Natural killer cell (primary cell): ENCODE results near the gene RAMACL. TPM values are rescaled to one million over a fixed set of nuclear protein-coding genes. Genes with fewer than 3 reads are reported as not detected.

Experiments
- ATAC-seq, 3 donors: fragments of 150-1000 bp in 2 of 3; fragments of 200-7000 bp in 1 of 3; cut with Tn5 transposase; 1 replicate in 1 of 3; 2 replicates in 2 of 3; pipeline ENCODE4 v1.10.0; 2021; ENCODE audit warnings: mild to moderate bottlenecking in 2 of 3, moderate library complexity in 2 of 3
- DNase-seq, 2 donors: peaks; one replicate each; pipeline versions ENCODE4 v3.0.0 to v3.0.0-alpha.2; 2013 to 2021; ENCODE audit warnings: mixed read lengths in 1 of 2
- H3K27ac ChIP-seq: one replicate; pipeline ENCODE4 v1.5.1; 2013; ENCODE audit warnings: mild to moderate bottlenecking, low read length
- H3K27me3 ChIP-seq: one replicate; pipeline ENCODE4 v1.6.1; 2013; ENCODE audit warnings: low read length; ENCODE audit not compliant: control insufficient read depth, insufficient read depth
- H3K36me3 ChIP-seq: one replicate; pipeline ENCODE4 v1.6.1; 2013; ENCODE audit warnings: low read length; ENCODE audit not compliant: control insufficient read depth, insufficient read depth
- H3K4me1 ChIP-seq: one replicate; pipeline ENCODE4 v1.6.1; 2013; ENCODE audit warnings: low read length; ENCODE audit not compliant: control insufficient read depth, insufficient read depth
- H3K4me3 ChIP-seq: one replicate; pipeline ENCODE4 v1.5.1; 2013; ENCODE audit warnings: low read length
- H3K9me3 ChIP-seq: one replicate; pipeline ENCODE4 v1.6.1; 2013; ENCODE audit warnings: low read length; ENCODE audit not compliant: control insufficient read depth, insufficient read depth
- H3K27ac Mint-ChIP-seq, 2 donors: one replicate each; pipeline ENCODE4 v1.8.0; 2022; ENCODE audit warnings: mild to moderate bottlenecking in 2 of 2, mixed read lengths in 2 of 2, moderate library complexity in 1 of 2
- H3K27me3 Mint-ChIP-seq, 2 donors: one replicate each; pipeline ENCODE4 v1.8.0; 2022; ENCODE audit warnings: low read depth in 2 of 2, mixed read lengths in 2 of 2
- H3K36me3 Mint-ChIP-seq: one replicate; pipeline ENCODE4 v1.8.0; 2022; ENCODE audit warnings: mixed read lengths
- H3K4me1 Mint-ChIP-seq, 2 donors: one replicate each; pipeline ENCODE4 v1.8.0; 2022; ENCODE audit warnings: mixed read lengths in 2 of 2
- H3K4me3 Mint-ChIP-seq: one replicate; pipeline ENCODE4 v1.8.0; 2022; ENCODE audit warnings: mild to moderate bottlenecking, moderate library complexity, mixed read lengths
- H3K9me3 Mint-ChIP-seq, 2 donors: one replicate each; pipeline ENCODE4 v1.8.0; 2022; ENCODE audit warnings: mixed read lengths in 2 of 2
- WGBS: methylation state at CpG from one replicate; pipeline ENCODE4 v1.1.7; 2013; ENCODE audit warnings: missing lambda C conversion rate; ENCODE audit not compliant: insufficient coverage; 5-methylcytosine and 5-hydroxymethylcytosine counted together
- intact Hi-C: fragments of 100-400 bp; cut with micrococcal nuclease; formaldehyde crosslinking; loops from one replicate; pipeline ENCODE4 v1.14.2; 2022
- total RNA-seq, 4 donors: library from RNA; stranded (reverse); fragments of 120-200 nt in 1 of 4; gene quantifications; one replicate each; pipeline versions ENCODE4 v1.2.3 to v1.2.4, GENCODE V29; 2013 to 2022
- TF ChIP-seq, protein P1 (sequence below): fragments of 200-600 bp; IDR thresholded peaks from one replicate; pipeline ENCODE4 v1.8.0; 2022; ENCODE audit warnings: antibody characterized with exemption

RAMACL gene
- total RNA-seq, 3 donors from 2014 or later (not counting 1 experiment from before 2014, with no cell fraction given): 0.68 to 5.6 (median 1.1) TPM

DNA sequence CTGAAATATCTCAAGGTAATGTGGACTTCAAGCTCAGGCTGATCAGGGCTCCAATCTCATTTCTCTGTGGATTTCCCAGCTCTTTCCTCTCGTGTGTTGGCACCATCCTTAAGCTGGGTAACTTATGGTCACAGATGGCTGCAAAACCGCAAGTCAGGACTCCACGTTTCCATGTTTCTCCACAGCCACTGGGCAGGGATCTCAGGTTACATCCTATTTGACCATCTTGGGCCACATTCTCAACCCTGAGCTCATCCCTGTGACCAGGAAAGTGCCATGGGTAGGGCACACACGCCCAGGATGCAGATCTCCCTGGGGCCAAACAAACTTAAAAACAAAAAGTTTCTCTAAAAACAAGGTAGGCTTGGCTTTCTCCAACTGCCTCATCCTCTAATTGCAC is 25.2 kb upstream of the RAMACL start:
- Histone ChIP-seq H3K36me3 (no peaks in the 10 kb centered on the region), H3K27ac (no peak overlapping the region), H3K9me3 (no peaks in the 10 kb centered on the region), H3K4me1 (no peaks in the 10 kb centered on the region), H3K4me3 (no peak overlapping the region), H3K27me3 (no peaks in the 10 kb centered on the region)
- TF ChIP-seq, protein P1, sequence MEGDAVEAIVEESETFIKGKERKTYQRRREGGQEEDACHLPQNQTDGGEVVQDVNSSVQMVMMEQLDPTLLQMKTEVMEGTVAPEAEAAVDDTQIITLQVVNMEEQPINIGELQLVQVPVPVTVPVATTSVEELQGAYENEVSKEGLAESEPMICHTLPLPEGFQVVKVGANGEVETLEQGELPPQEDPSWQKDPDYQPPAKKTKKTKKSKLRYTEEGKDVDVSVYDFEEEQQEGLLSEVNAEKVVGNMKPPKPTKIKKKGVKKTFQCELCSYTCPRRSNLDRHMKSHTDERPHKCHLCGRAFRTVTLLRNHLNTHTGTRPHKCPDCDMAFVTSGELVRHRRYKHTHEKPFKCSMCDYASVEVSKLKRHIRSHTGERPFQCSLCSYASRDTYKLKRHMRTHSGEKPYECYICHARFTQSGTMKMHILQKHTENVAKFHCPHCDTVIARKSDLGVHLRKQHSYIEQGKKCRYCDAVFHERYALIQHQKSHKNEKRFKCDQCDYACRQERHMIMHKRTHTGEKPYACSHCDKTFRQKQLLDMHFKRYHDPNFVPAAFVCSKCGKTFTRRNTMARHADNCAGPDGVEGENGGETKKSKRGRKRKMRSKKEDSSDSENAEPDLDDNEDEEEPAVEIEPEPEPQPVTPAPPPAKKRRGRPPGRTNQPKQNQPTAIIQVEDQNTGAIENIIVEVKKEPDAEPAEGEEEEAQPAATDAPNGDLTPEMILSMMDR: no peak
- Mint-ChIP-seq H3K27me3 (peaks cover 0 to 4% of the 10 kb centered on the region in 2 donors), H3K9me3 (no peaks in the 10 kb centered on the region), H3K4me3 (no peak overlapping the region), H3K27ac (no peak overlapping the region), H3K36me3 (no peaks in the 10 kb centered on the region), H3K4me1 (no peaks in the 10 kb centered on the region)
- intact Hi-C loops: no loop called here
- DNase-seq: no peak
- WGBS: 93% methylated on average over 4 of the region's 4 CpGs
- ATAC-seq: no peak

DNA sequence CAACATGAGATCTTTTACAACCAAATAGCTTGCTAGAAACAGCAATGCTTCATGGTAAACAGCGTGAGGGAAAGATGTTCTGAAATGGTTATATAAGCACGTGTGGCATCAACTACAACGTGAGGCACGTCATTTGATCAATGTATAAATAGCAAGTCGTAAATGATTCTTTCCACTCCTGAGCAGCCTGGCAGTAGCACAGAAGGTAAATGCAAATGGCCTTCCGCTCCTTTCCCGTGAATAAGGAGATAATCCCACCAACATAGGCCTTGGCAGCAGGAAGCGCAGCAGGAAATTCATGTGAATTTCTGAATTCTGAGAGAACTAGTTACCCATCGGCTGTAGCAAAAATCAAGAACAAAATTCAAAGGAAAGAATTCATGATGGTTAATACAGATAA is 23.6 kb upstream of the RAMACL start:
- ATAC-seq: no peak

DNA sequence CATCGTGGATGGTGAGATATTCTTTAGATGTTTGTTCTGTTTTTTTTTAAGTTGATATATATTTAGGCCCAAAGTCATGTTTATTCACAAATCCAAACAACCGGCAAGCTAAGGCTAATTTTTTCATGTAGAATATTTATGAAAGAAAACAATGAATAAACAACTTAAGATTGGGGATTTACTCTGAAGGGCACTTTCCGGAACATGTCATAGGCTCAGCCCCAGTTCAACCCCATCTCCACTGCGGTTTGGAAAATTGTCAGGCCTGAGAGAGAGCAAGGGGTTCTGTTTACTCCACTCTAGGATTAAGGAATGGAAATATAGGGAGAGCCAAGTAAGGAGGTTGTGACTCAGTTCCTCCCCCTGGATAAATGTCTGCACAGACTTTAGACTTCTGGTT is 22.3 kb upstream of the RAMACL start:
- Histone ChIP-seq H3K36me3 (no peaks in the 10 kb centered on the region), H3K27me3 (no peaks in the 10 kb centered on the region), H3K4me1 (no peaks in the 10 kb centered on the region), H3K9me3 (no peaks in the 10 kb centered on the region), H3K27ac (no peak overlapping the region), H3K4me3 (no peak overlapping the region)
- ATAC-seq (no peak), DNase-seq (no peak)
- H3K27ac Mint-ChIP-seq: no peak overlapping the region
- no peaks in the 10 kb centered on the region for H3K36me3 Mint-ChIP-seq
- TF ChIP-seq, protein P1: no peak
- H3K4me1 Mint-ChIP-seq: no peaks in the 10 kb centered on the region
- intact Hi-C loops: no loop called here
- no peaks in the 10 kb centered on the region for H3K9me3 Mint-ChIP-seq
- peaks cover 4 to 11% of the 10 kb centered on the region in 2 donors for H3K27me3 Mint-ChIP-seq
- WGBS: 100% methylated on average over 1 of the region's 4 CpGs
- H3K4me3 Mint-ChIP-seq: no peak overlapping the region

More for the DNA sequence above, 23.6 kb upstream of the RAMACL start:
- H3K27ac ChIP-seq: no peak overlapping the region
- WGBS: 94% methylated on average over 9 of the region's 9 CpGs
- no peaks in the 10 kb centered on the region for H3K9me3 ChIP-seq
- Mint-ChIP-seq H3K4me3 (no peak overlapping the region), H3K36me3 (no peaks in the 10 kb centered on the region), H3K27me3 (peaks cover 4 to 6% of the 10 kb centered on the region in 2 donors), H3K27ac (no peak overlapping the region), H3K4me1 (no peaks in the 10 kb centered on the region), H3K9me3 (no peaks in the 10 kb centered on the region)
- no peaks in the 10 kb centered on the region for H3K27me3 ChIP-seq
- no peak for DNase-seq
- TF ChIP-seq, protein P1: no peak
- intact Hi-C loops: no loop called here
- no peak overlapping the region for H3K4me3 ChIP-seq
- H3K36me3 ChIP-seq: no peaks in the 10 kb centered on the region
- H3K4me1 ChIP-seq: no peaks in the 10 kb centered on the region

DNA sequence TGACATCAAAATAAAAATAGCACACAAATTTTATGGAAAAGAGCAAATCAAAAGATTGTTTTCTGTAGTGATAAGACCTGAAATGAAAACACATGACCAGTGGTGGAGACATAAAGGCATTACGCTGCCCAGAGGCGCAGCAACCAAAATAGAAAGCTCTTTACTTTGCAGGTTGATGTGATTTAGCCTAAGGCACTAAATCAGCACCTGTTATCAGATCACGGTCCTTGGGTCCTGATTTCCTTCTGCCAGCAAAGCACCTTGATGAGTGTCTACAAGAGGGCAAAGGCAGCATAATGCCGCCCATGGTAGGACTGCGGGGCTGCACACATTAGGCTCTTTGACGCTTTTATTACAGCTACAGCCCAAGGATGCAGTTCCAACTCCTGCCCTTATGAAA is 19.3 kb upstream of the RAMACL start:
- Mint-ChIP-seq H3K4me1 (peaks cover 0 to 3% of the 10 kb centered on the region in 2 donors), H3K4me3 (no peak overlapping the region), H3K36me3 (no peaks in the 10 kb centered on the region), H3K9me3 (no peaks in the 10 kb centered on the region), H3K27ac (no peak overlapping the region), H3K27me3 (peaks cover 5 to 42% of the 10 kb centered on the region in 2 donors)
- TF ChIP-seq, protein P1: no peak
- DNase-seq (no peak), ATAC-seq (no peak)
- intact Hi-C loops: no loop called here
- Histone ChIP-seq H3K36me3 (no peaks in the 10 kb centered on the region), H3K27me3 (no peaks in the 10 kb centered on the region), H3K9me3 (no peaks in the 10 kb centered on the region), H3K27ac (no peak overlapping the region), H3K4me3 (no peak overlapping the region), H3K4me1 (no peaks in the 10 kb centered on the region)
- WGBS: 90% methylated on average over 6 of the region's 6 CpGs
